HepG2 (cell line): ENCODE results near the gene BCORL1. TPM values are rescaled to one million over a fixed set of nuclear protein-coding genes. Genes with fewer than 3 reads are reported as not detected.
A peak's percentile ranks its signal among the peaks of the same experiment; 100 is the strongest.

Experiments used
- HCFC1 ChIP-seq: fragments of 150-350 bp; IDR thresholded peaks from 2 replicates; pipeline ENCODE4 v1.6.1; 2014; ENCODE audit warnings: low read depth, low read length
- HNRNPK ChIP-seq: fragments of 200-400 bp; formaldehyde crosslinking; IDR thresholded peaks from 2 replicates; pipeline ENCODE4 v1.6.1; 2018; ENCODE audit warnings: low read length, low read depth, moderate library complexity, mild to moderate bottlenecking; ENCODE audit not compliant: poor library complexity, severe bottlenecking
- RBFOX2 ChIP-seq: fragments of 200-400 bp; formaldehyde crosslinking; IDR thresholded peaks from 2 replicates; pipeline ENCODE4 v1.6.1; 2017; ENCODE audit warnings: low read depth, mild to moderate bottlenecking, low read length
- SIX4 ChIP-seq: sonication (generic); formaldehyde crosslinking; IDR thresholded peaks from 2 replicates; pipeline ENCODE4 v1.4.0; 2020; ENCODE audit warnings: missing genetic modification reagents
- TBX2 ChIP-seq: sonication (generic); formaldehyde crosslinking; IDR thresholded peaks from 2 replicates; pipeline ENCODE4 v1.5.0; 2020; ENCODE audit warnings: missing genetic modification reagents, mild to moderate bottlenecking, borderline replicate concordance
- U2AF1 ChIP-seq: fragments of 200-400 bp; formaldehyde crosslinking; optimal IDR thresholded peaks from 2 replicates; pipeline ENCODE3; 2017; ENCODE audit warnings: mild to moderate bottlenecking, low read depth, low read length
- ZNF451 ChIP-seq: sonication (generic); formaldehyde crosslinking; IDR thresholded peaks from 2 replicates; pipeline ENCODE4 v1.5.0; 2020; ENCODE audit warnings: mild to moderate bottlenecking, missing genetic modification reagents
- ZNF607 ChIP-seq: sonication (generic); formaldehyde crosslinking; IDR thresholded peaks from 2 replicates; pipeline ENCODE4 v1.5.1; 2020; ENCODE audit warnings: missing genetic modification reagents, mild to moderate bottlenecking, borderline replicate concordance
- ZNF710 ChIP-seq: sonication (generic); formaldehyde crosslinking; IDR thresholded peaks from 2 replicates; pipeline ENCODE4 v1.5.0; 2020; ENCODE audit warnings: mild to moderate bottlenecking, missing genetic modification reagents, borderline replicate concordance
- ZSCAN21 ChIP-seq: sonication (generic); formaldehyde crosslinking; IDR thresholded peaks from 2 replicates; pipeline ENCODE4 v1.8.0; 2022; ENCODE audit warnings: mild to moderate bottlenecking, missing genetic modification reagents, moderate library complexity, borderline replicate concordance
- polyA plus RNA-seq, 8 experiments: library from polyadenylated mRNA; depleted of rRNA in 3 of 8; stranded (reverse) in 7 of 8; unstranded in 1 of 8; fragments of >200 nt; fragmentation: Illumina TruSeq in 4 of 8; extraction: Trizol in 4 of 8; gene quantifications; 2 replicates each; pipeline versions ENCODE4 v1.2.1 to v1.2.3, GENCODE V29; 2011 to 2016; ENCODE audit warnings: low read depth in 4 of 8, missing spikeins in 1 of 8, mixed read lengths in 1 of 8; ENCODE audit not compliant: insufficient read depth in 1 of 8
- total RNA-seq, 5 experiments: library from RNA; depleted of rRNA; stranded (reverse); fragments of >200 nt; fragmentation: Illumina TruSeq; extraction: Trizol; gene quantifications; 2 replicates each; pipeline ENCODE4 v1.2.3, GENCODE V29; 2016; ENCODE audit warnings: low read depth in 1 of 5

Gene BCORL1
- total and polyA plus RNA-seq, 2 of the 13 experiments (the other 11 are each of a cell fraction or from before 2014, with no cell fraction given), result 0.67 to 1.4 TPM

GRCh38 chrX:129982300-129983251, at the start of gene BCORL1 (continued):
- TF ChIP-seq RBFOX2, result peak; percentile 76
- 0 out of 2 replicates have a peak, but pooled peaks have one; percentile 41 for TF ChIP-seq ZNF451 (CRISPR knock-in tag)
- TF ChIP-seq SIX4 (CRISPR knock-in tag), result no peak
- peak; percentile 88 for TF ChIP-seq HNRNPK
- TF ChIP-seq ZNF710 (CRISPR knock-in tag), result peak; percentile 43; the same call in 1 of the 2 replicates
- TF ChIP-seq ZNF607, result 0 out of 2 replicates have a peak, but pooled peaks have one; percentile 34
- peak; percentile 88 for TF ChIP-seq HCFC1
- TF ChIP-seq ZSCAN21 (CRISPR knock-in tag), result 0 out of 2 replicates have a peak, but pooled peaks have one; percentile 31
- TF ChIP-seq TBX2 (CRISPR knock-in tag), result 0 out of 2 replicates have a peak, but pooled peaks have one; percentile 42
- peak; percentile 36 for TF ChIP-seq U2AF1
